K562 (cell line): ENCODE measurements around the gene RPS6KA6. TPM values are rescaled to one million over a fixed set of nuclear protein-coding genes. Genes with fewer than 3 reads are reported as not detected.

Experiments
- ATAC-seq: fragments of 200-7000 bp; cut with Tn5 transposase; 3 replicates; pipeline ENCODE4 v1.9.1; 2020; ENCODE audit warnings: moderate library complexity
- BruUV-seq: library from RNA; stranded (reverse); fragments of 400-500 nt; replicated peaks from 2 replicates; lab custom pipeline; 2021; lab: Mats Ljungman, UMichigan
- CTCF ChIA-PET: fragments of 300-600 bp; formaldehyde crosslinking; extraction: SDS; loops from one replicate; lab custom pipeline; 2021; ENCODE audit warnings: low intra/inter-chr PET ratio; lab: Yijun Ruan, JAX
- POLR2A ChIA-PET: fragments of 300-600, 350-650 bp; sonication (Branson Sonifier 250); formaldehyde crosslinking; extraction: SDS; loops from one replicate; lab custom pipeline; 2021; ENCODE audit warnings: antibody characterized with exemption, inconsistent platforms; lab: Yijun Ruan, JAX
- DNase-seq, 4 experiments: peaks; one replicate each; pipeline versions ENCODE4 v3.0.0 to v3.0.0-alpha.2; 2011 to 2018; ENCODE audit warnings: low spot score in 3 of 4, mixed read lengths in 3 of 4; ENCODE audit errors: extremely low read depth in 1 of 4
- FAIRE-seq: peaks from 2 replicates; lab custom pipeline; 2011; peaks lifted over from hg19 to GRCh38; lab: Jason Lieb, UNC
- H2AFZ ChIP-seq: 2 replicates; pipeline ENCODE4 v1.6.0; 2011; ENCODE audit warnings: low read depth, low read length, control low read depth, inconsistent platforms
- H3K27ac ChIP-seq: fragments of 200-600 bp; 3 replicates; pipeline ENCODE4 v1.8.0; 2011; ENCODE audit warnings: low read depth, mild to moderate bottlenecking, control low read depth, inconsistent platforms, low read length, moderate library complexity, mixed read lengths; ENCODE audit errors: extremely low read depth
- H3K27me3 ChIP-seq, 2 experiments: fragments of 300-600 bp in 1 of 2; 2 replicates in 1 of 2; 3 replicates in 1 of 2; pipeline versions ENCODE4 v1.6.0 to v1.8.0; 2011; ENCODE audit warnings: inconsistent platforms in 2 of 2, low read length in 2 of 2, mild to moderate bottlenecking in 1 of 2, mixed read lengths in 1 of 2, moderate library complexity in 1 of 2; ENCODE audit not compliant: control insufficient read depth in 2 of 2, insufficient read depth in 2 of 2
- H3K36me3 ChIP-seq: fragments of 300-600 bp; 3 replicates; pipeline ENCODE4 v1.8.0; 2011; ENCODE audit warnings: mild to moderate bottlenecking, low read length, inconsistent platforms; ENCODE audit not compliant: control insufficient read depth, insufficient read depth
- H3K4me1 ChIP-seq, 2 experiments: fragments of 200-600 bp in 1 of 2; replicated peaks in 1 of 2; 2 replicates in 1 of 2; 3 replicates in 1 of 2; pipeline versions ENCODE4 v1.5.1 to v1.8.0; 2011; ENCODE audit warnings: inconsistent platforms in 2 of 2, low read length in 2 of 2, mild to moderate bottlenecking in 1 of 2, mixed read lengths in 1 of 2, moderate library complexity in 1 of 2; ENCODE audit not compliant: control insufficient read depth in 2 of 2, insufficient read depth in 2 of 2
- H3K4me2 ChIP-seq: 2 replicates; pipeline ENCODE4 v1.6.1; 2011; ENCODE audit warnings: low read length, control low read depth, inconsistent platforms, mixed read lengths; ENCODE audit not compliant: insufficient read depth
- H3K4me3 ChIP-seq: fragments of 200-600 bp; sonication (generic), shearing (Covaris generic); 2 replicates; pipeline ENCODE4 v1.5.1; 2016; ENCODE audit warnings: control low read depth, inconsistent platforms
- H3K79me2 ChIP-seq: fragments of 200-600 bp; 3 replicates; pipeline ENCODE4 v1.8.0; 2011; ENCODE audit warnings: low read length, inconsistent platforms; ENCODE audit not compliant: control insufficient read depth, insufficient read depth
- H3K9ac ChIP-seq, 2 experiments: 2 replicates each; pipeline versions ENCODE4 v1.6.0 to v1.6.1; 2011; ENCODE audit warnings: low read depth in 2 of 2, low read length in 2 of 2, control low read depth in 1 of 2, inconsistent platforms in 1 of 2, mild to moderate bottlenecking in 1 of 2, mixed read lengths in 1 of 2; ENCODE audit not compliant: insufficient read depth in 1 of 2
- H3K9me1 ChIP-seq: one replicate; pipeline ENCODE4 v1.6.0; 2011; ENCODE audit warnings: inconsistent platforms, mild to moderate bottlenecking, low read length, moderate library complexity; ENCODE audit not compliant: control insufficient read depth, insufficient read depth
- H3K9me3 ChIP-seq: replicated peaks from 2 replicates; pipeline ENCODE4 v1.5.1; 2011; ENCODE audit warnings: low read depth, low read length, inconsistent platforms; ENCODE audit not compliant: control insufficient read depth, insufficient read depth
- H4K20me1 ChIP-seq: replicated peaks from 2 replicates; pipeline ENCODE4 v1.6.1; 2011; ENCODE audit warnings: low read length, inconsistent platforms, mixed read lengths; ENCODE audit not compliant: control insufficient read depth, insufficient read depth
- BHLHE40 ChIP-seq: IDR thresholded peaks from 2 replicates; pipeline ENCODE4 v1.6.1; 2011; ENCODE audit warnings: low read length, improper control_type of control experiment
- CSDE1 ChIP-seq, 2 experiments: fragments of 450-650 bp; IDR thresholded peaks; 2 replicates each; pipeline ENCODE4 v1.6.1; 2016; ENCODE audit warnings: mild to moderate bottlenecking in 1 of 2
- ELF4 ChIP-seq: fragments of 450-650 bp; formaldehyde crosslinking; IDR thresholded peaks from 2 replicates; pipeline ENCODE4 v1.4.0; 2022; ENCODE audit warnings: missing genetic modification characterization
- ETS2 ChIP-seq: IDR thresholded peaks from 2 replicates; pipeline ENCODE4 v1.6.1; 2016; ENCODE audit warnings: borderline replicate concordance, missing genetic modification characterization, mild to moderate bottlenecking, moderate library complexity, missing compliant biosample characterization; ENCODE audit not compliant: poor library complexity, severe bottlenecking
- HMGN3 ChIP-seq: IDR thresholded peaks from 2 replicates; pipeline ENCODE4 v1.6.1; 2011; ENCODE audit warnings: borderline replicate concordance, low read depth, mild to moderate bottlenecking, mixed read lengths, low read length; ENCODE audit not compliant: insufficient read length; ENCODE audit errors: extremely low read depth
- MAZ ChIP-seq, 2 experiments: fragments of 450-650 bp in 1 of 2; sonication (generic) in 1 of 2; formaldehyde crosslinking; IDR thresholded peaks in 1 of 2; conservative IDR thresholded peaks in 1 of 2; 2 replicates each; pipeline versions ENCODE4 v1.4.0 to v1.5.0; 2020; ENCODE audit warnings: mild to moderate bottlenecking in 1 of 2, missing genetic modification reagents in 1 of 2
- MEIS2 ChIP-seq: fragments of 450-650 bp; IDR thresholded peaks from 2 replicates; pipeline ENCODE4 v1.6.1; 2014; ENCODE audit warnings: mild to moderate bottlenecking; ENCODE audit not compliant: partially characterized antibody
- MYC ChIP-seq, 2 experiments: fragments of 250-450 bp in 1 of 2; sonication (Bioruptor Pico) in 1 of 2; IDR thresholded peaks; 2 replicates each; pipeline versions ENCODE4 v1.5.1 to v1.6.1; 2012 to 2021; ENCODE audit warnings: low read depth in 2 of 2, borderline replicate concordance in 1 of 2, improper control_type of control experiment in 1 of 2, low read length in 1 of 2, mild to moderate bottlenecking in 1 of 2, moderate library complexity in 1 of 2
- SIRT6 ChIP-seq: IDR thresholded peaks from one replicate; pipeline ENCODE4 v1.6.1; 2012; ENCODE audit warnings: low read depth, mild to moderate bottlenecking, control low read depth, inconsistent platforms, low read length, moderate library complexity
- SPI1 ChIP-seq: IDR thresholded peaks from 2 replicates; pipeline ENCODE4 v1.6.1; 2011; ENCODE audit warnings: low read depth, low read length, control low read depth, borderline replicate concordance
- TBL1XR1 ChIP-seq, 2 experiments: IDR thresholded peaks; 2 replicates each; pipeline ENCODE4 v1.6.1; 2012; ENCODE audit warnings: improper control_type of control experiment in 2 of 2, low read length in 2 of 2, mild to moderate bottlenecking in 1 of 2
- THRB ChIP-seq: fragments of 450-650 bp; formaldehyde crosslinking; conservative IDR thresholded peaks from 2 replicates; pipeline ENCODE4 v1.4.0; 2022; ENCODE audit warnings: mild to moderate bottlenecking, missing genetic modification characterization
- ZNF444 ChIP-seq: fragments of 250-450 bp; sonication (Bioruptor Pico); IDR thresholded peaks from 2 replicates; pipeline ENCODE4 v1.4.0; 2020; ENCODE audit warnings: mild to moderate bottlenecking, moderate library complexity
- ZNF644 ChIP-seq: fragments of 200-800 bp; sonication (Bioruptor generic); IDR thresholded peaks from 2 replicates; pipeline ENCODE4 v1.6.1; 2016; ENCODE audit warnings: low read depth, missing genetic modification characterization, missing compliant biosample characterization
- ZNF76 ChIP-seq: fragments of 250-450 bp; sonication (Bioruptor Pico); IDR thresholded peaks from 2 replicates; pipeline ENCODE4 v1.4.0; 2020; ENCODE audit warnings: mild to moderate bottlenecking, moderate library complexity, borderline replicate concordance
- WGBS: fragments of 100-300 bp; shearing (Covaris generic); methylation state at CpG from one replicate; pipeline ENCODE4 v1.1.6; 2016; ENCODE audit warnings: low coverage, mixed read lengths; ENCODE audit not compliant: insufficient coverage; ENCODE audit errors: missing lambda C conversion rate; 5-methylcytosine and 5-hydroxymethylcytosine counted together
- in situ Hi-C: fragments of 300-500 bp; cut with MboI; formaldehyde crosslinking; loops from 4 replicates; pipeline ENCODE4 v1.15.0; 2018; ENCODE audit warnings: inconsistent platforms, mixed read lengths
- intact Hi-C: fragments of 100-400 bp; cut with micrococcal nuclease; formaldehyde crosslinking; loops from 2 replicates; pipeline ENCODE4 v1.14.2; 2022
- polyA plus RNA-seq, 8 experiments: library from polyadenylated mRNA; depleted of rRNA in 4 of 8; stranded (reverse) in 5 of 8; unstranded in 3 of 8; fragments of >200 nt; fragmentation: Nextera tagmentation in 2 of 8; fragmentation: Illumina TruSeq in 1 of 8; extraction: Ambion mirVana in 2 of 8; extraction: Trizol in 1 of 8; gene quantifications; 2 replicates each; pipeline versions ENCODE4 v1.2.1 to v1.2.3, GENCODE V29; 2011 to 2014; ENCODE audit warnings: inconsistent platforms in 1 of 8, missing spikeins in 1 of 8
- total RNA-seq, 7 experiments: library from RNA; depleted of rRNA in 6 of 7; stranded (reverse); fragments of >200 nt in 6 of 7; fragmentation: Illumina TruSeq in 2 of 7; extraction: Trizol in 2 of 7; gene quantifications; 2 replicates each; pipeline versions ENCODE4 v1.2.1 to v1.2.3, GENCODE V29; 2011 to 2021; ENCODE audit warnings: low replicate concordance in 1 of 7

Gene RPS6KA6
- total and polyA plus RNA-seq, 9 of the 15 experiments (the other 6 are each of a cell fraction or from before 2014, with no cell fraction given) = 0.11 TPM; not detected in 8

GRCh38 chrX:84205276-84205675 is 17.3 kb upstream of the RPS6KA6 start (continued):
- no peak for TF ChIP-seq THRB
- TF ChIP-seq MYC (IDR thresholded peaks at IDR 0.05; ENCODE audit: low read depth, low read length) = no peak
- no peak for TF ChIP-seq MYC (CRISPR knock-in tag; IDR thresholded peaks at IDR 0.05; ENCODE audit: borderline replicate concordance, low read depth)
- no peak for TF ChIP-seq ZNF644 (tag)
- no peak for TF ChIP-seq SPI1
- no peak for TF ChIP-seq ZNF444 (CRISPR knock-in tag)

- intact Hi-C loops = no loop called here
- H3K4me2 ChIP-seq = no peak overlapping the region
- H3K27ac ChIP-seq = no peak overlapping the region
- no peaks in the 10 kb centered on the region for H3K9me1 ChIP-seq
- BruUV-seq = no TSS peak
- ChIA-PET CTCF (no interaction called here), POLR2A (no interaction called here)
- no peak overlapping the region for H2AFZ ChIP-seq
- DNase-seq = no peak
- H4K20me1 ChIP-seq = no peaks in the 10 kb centered on the region
- WGBS = 0% methylated on average over 1 of the region's 1 CpG
- ATAC-seq = no peak
- H3K4me3 ChIP-seq = no peak overlapping the region
- H3K4me1 ChIP-seq = no peaks in the 10 kb centered on the region
- no peaks in the 10 kb centered on the region for H3K9me3 ChIP-seq
- no peaks in the 10 kb centered on the region for H3K79me2 ChIP-seq
- FAIRE-seq = no peak
- no peaks in the 10 kb centered on the region for H3K36me3 ChIP-seq
- in situ Hi-C loops = no loop called here
- no peak overlapping the region for H3K9ac ChIP-seq
- TF ChIP-seq ELF4 (CRISPR knock-in tag) (no peak), HMGN3 (no peak), MEIS2 (no peak), SIRT6 (no peak), ETS2 (no peak), MAZ (CRISPR knock-in tag; conservative IDR thresholded peaks at IDR 0.05 in 1 of 2, IDR thresholded peaks at IDR 0.05 in 1 of 2) (no peak), CSDE1 (IDR thresholded peaks at IDR 0.05) (no peak), TBL1XR1 (IDR thresholded peaks at IDR 0.05; ENCODE audit: low read length in 2 of 2) (no peak), BHLHE40 (no peak), ZNF76 (CRISPR knock-in tag) (no peak)
- H3K27me3 ChIP-seq = no peaks in the 10 kb centered on the region
These were observed 11.7 kb upstream of the RPS6KA6 start for GRCh38 chrX:84199688-84200087.
